HG02623 (cell line): ENCODE data around the gene ALOX15.
"Not testable (repeated sequence)": the region's sequence is repeated elsewhere in the genome, so short reads cannot be mapped to it uniquely, and the experiment has no call there.

Experiments
- ATAC-seq: cut with Tn5 transposase; IDR thresholded peaks from one replicate; pipeline ENCODE4 v1.9.1; 2021; ENCODE audit warnings: moderate library complexity; ENCODE audit not compliant: unreplicated experiment

ALOX15 gene

GRCh38 chr17:4594931-4595684, 46.4 kb downstream of the ALOX15 start:
- ATAC-seq = no peak

- no peak for ATAC-seq
Measured at GRCh38 chr17:4594406-4594805, 47.1 kb downstream of the ALOX15 start.

- ATAC-seq = no peak
Measured at GRCh38 chr17:4593021-4593421, 48.5 kb downstream of the ALOX15 start.

GRCh38 chr17:4592240-4593005, 49.1 kb downstream of the ALOX15 start:
- ATAC-seq = no peak

- no peak for ATAC-seq
Measured at GRCh38 chr17:4591529-4591928, 49.9 kb downstream of the ALOX15 start.

- ATAC-seq = no peak
Measured at GRCh38 chr17:4590981-4591453, 50.5 kb downstream of the ALOX15 start.

- not testable (repeated sequence) for ATAC-seq
Measured at GRCh38 chr17:4590042-4590441, 51.4 kb downstream of the ALOX15 start.

GRCh38 chr17:4588898-4589625, 52.4 kb downstream of the ALOX15 start:
- no peak for ATAC-seq

GRCh38 chr17:4588391-4588790, 53.1 kb downstream of the ALOX15 start:
- no peak for ATAC-seq

GRCh38 chr17:4587803-4588202, 53.7 kb downstream of the ALOX15 start:
- no peak for ATAC-seq

- no peak for ATAC-seq
Measured at GRCh38 chr17:4587195-4587594, 54.3 kb downstream of the ALOX15 start.

- no peak for ATAC-seq
Measured at GRCh38 chr17:4586043-4586442, 55.4 kb downstream of the ALOX15 start.

- no peak for ATAC-seq
Measured at GRCh38 chr17:4585638-4585994, 55.9 kb downstream of the ALOX15 start.

- ATAC-seq = no peak
Measured at GRCh38 chr17:4584917-4585637, 56.4 kb downstream of the ALOX15 start.

- no peak for ATAC-seq
Measured at GRCh38 chr17:4584101-4584916, 57.2 kb downstream of the ALOX15 start, which contains the start of gene SMTNL2. Gene SMTNL2 (plus strand): TSS chr17:4584529. CDS start chr17:4584606, 77 bp downstream.

- ATAC-seq = no peak
Measured at GRCh38 chr17:4583782-4584100, 57.7 kb downstream of the ALOX15 start.

- no peak for ATAC-seq
Measured at GRCh38 chr17:4583206-4583605, 58.3 kb downstream of the ALOX15 start.

- ATAC-seq = no peak
Measured at GRCh38 chr17:4582691-4583090, 58.8 kb downstream of the ALOX15 start.

- no peak for ATAC-seq
Measured at GRCh38 chr17:4582101-4582501, 59.4 kb downstream of the ALOX15 start.
